HepG2 (cell line): ENCODE measurements around the gene THOP1. TPM values are rescaled to one million over a fixed set of nuclear protein-coding genes. Genes with fewer than 3 reads are reported as not detected.

Experiments
- DNMT1 ChIP-seq: sonication (generic); formaldehyde crosslinking; IDR thresholded peaks from 2 replicates; pipeline ENCODE4 v1.5.1; 2020; ENCODE audit warnings: mild to moderate bottlenecking, missing genetic modification reagents
- ERF ChIP-seq: IDR thresholded peaks from 2 replicates; pipeline ENCODE4 v1.6.1; 2018; ENCODE audit warnings: missing biosample characterization, missing genetic modification reagents
- HOXD1 ChIP-seq: sonication (generic); formaldehyde crosslinking; IDR thresholded peaks from 2 replicates; pipeline ENCODE4 v1.5.0; 2020; ENCODE audit warnings: missing genetic modification reagents
- KDM5B ChIP-seq: sonication (generic); formaldehyde crosslinking; IDR thresholded peaks from 2 replicates; pipeline ENCODE4 v1.4.0; 2020; ENCODE audit warnings: missing genetic modification reagents, mild to moderate bottlenecking, borderline replicate concordance
- KLF9 ChIP-seq: IDR thresholded peaks from 2 replicates; pipeline ENCODE4 v1.6.1; 2016; ENCODE audit warnings: low read depth
- MED8 ChIP-seq: sonication (generic); formaldehyde crosslinking; IDR thresholded peaks from 2 replicates; pipeline ENCODE4 v1.8.1; 2023; ENCODE audit warnings: mild to moderate bottlenecking, missing genetic modification reagents; ENCODE audit not compliant: insufficient replicate concordance
- MTF1 ChIP-seq: sonication (generic); formaldehyde crosslinking; IDR thresholded peaks from 2 replicates; pipeline ENCODE4 v1.5.0; 2020; ENCODE audit warnings: missing genetic modification reagents
- NCOA2 ChIP-seq: sonication (generic); formaldehyde crosslinking; IDR thresholded peaks from 2 replicates; pipeline ENCODE4 v1.8.0; 2022; ENCODE audit warnings: inconsistent platforms
- NR2C2 ChIP-seq: sonication (generic); formaldehyde crosslinking; IDR thresholded peaks from 2 replicates; pipeline ENCODE4 v1.4.0; 2020; ENCODE audit warnings: missing genetic modification reagents, mild to moderate bottlenecking, moderate library complexity, borderline replicate concordance
- RFXANK ChIP-seq: IDR thresholded peaks from 2 replicates; pipeline ENCODE4 v1.6.1; 2016
- SALL2 ChIP-seq: sonication (generic); formaldehyde crosslinking; IDR thresholded peaks from 2 replicates; pipeline ENCODE4 v1.8.1; 2023; ENCODE audit warnings: mild to moderate bottlenecking, missing genetic modification reagents, inconsistent platforms
- SNRNP70 ChIP-seq: fragments of 200-400 bp; formaldehyde crosslinking; IDR thresholded peaks from 2 replicates; pipeline ENCODE4 v1.6.1; 2017; ENCODE audit warnings: mild to moderate bottlenecking, low read depth, low read length, moderate library complexity
- SRSF1 ChIP-seq: fragments of 200-400 bp; formaldehyde crosslinking; optimal IDR thresholded peaks from 2 replicates; pipeline ENCODE3; 2017; ENCODE audit warnings: mild to moderate bottlenecking, low read depth, low read length, moderate library complexity
- TARDBP ChIP-seq: sonication (generic); formaldehyde crosslinking; IDR thresholded peaks from 2 replicates; pipeline ENCODE4 v1.8.0; 2022; ENCODE audit warnings: mild to moderate bottlenecking, missing genetic modification reagents
- ZFP36 ChIP-seq: fragments of 150-350 bp; IDR thresholded peaks from 2 replicates; pipeline ENCODE4 v1.6.1; 2018; ENCODE audit warnings: borderline replicate concordance, low read length, low read depth; ENCODE audit not compliant: partially characterized antibody
- ZFX ChIP-seq: sonication (generic); formaldehyde crosslinking; IDR thresholded peaks from 2 replicates; pipeline ENCODE4 v1.4.0; 2020; ENCODE audit warnings: mild to moderate bottlenecking, low read depth, missing genetic modification reagents, moderate library complexity
- ZNF230 ChIP-seq: sonication (generic); formaldehyde crosslinking; IDR thresholded peaks from 2 replicates; pipeline ENCODE4 v1.4.0; 2020; ENCODE audit warnings: mild to moderate bottlenecking, missing genetic modification reagents
- ZNF460 ChIP-seq: sonication (generic); formaldehyde crosslinking; IDR thresholded peaks from 2 replicates; pipeline ENCODE4 v1.5.1; 2020; ENCODE audit warnings: missing genetic modification reagents, mild to moderate bottlenecking, borderline replicate concordance
- ZNF572 ChIP-seq: sonication (generic); formaldehyde crosslinking; IDR thresholded peaks from 2 replicates; pipeline ENCODE4 v1.5.1; 2020; ENCODE audit warnings: mild to moderate bottlenecking, missing genetic modification reagents
- ZNF776 ChIP-seq: sonication (generic); formaldehyde crosslinking; IDR thresholded peaks from 2 replicates; pipeline ENCODE4 v1.4.0; 2020; ENCODE audit warnings: mild to moderate bottlenecking, missing genetic modification reagents
- polyA plus RNA-seq, 8 experiments: library from polyadenylated mRNA; depleted of rRNA in 3 of 8; stranded (reverse) in 7 of 8; unstranded in 1 of 8; fragments of >200 nt; fragmentation: Illumina TruSeq in 4 of 8; extraction: Trizol in 4 of 8; gene quantifications; 2 replicates each; pipeline versions ENCODE4 v1.2.1 to v1.2.3, GENCODE V29; 2011 to 2016; ENCODE audit warnings: low read depth in 4 of 8, missing spikeins in 1 of 8, mixed read lengths in 1 of 8; ENCODE audit not compliant: insufficient read depth in 1 of 8
- total RNA-seq, 5 experiments: library from RNA; depleted of rRNA; stranded (reverse); fragments of >200 nt; fragmentation: Illumina TruSeq; extraction: Trizol; gene quantifications; 2 replicates each; pipeline ENCODE4 v1.2.3, GENCODE V29; 2016; ENCODE audit warnings: low read depth in 1 of 5
- TF ChIP-seq, protein P1 (sequence below): sonication (generic); formaldehyde crosslinking; IDR thresholded peaks from 2 replicates; pipeline ENCODE4 v1.4.0; 2020; ENCODE audit warnings: missing genetic modification reagents, borderline replicate concordance
- TF ChIP-seq, protein P2 (sequence below): sonication (generic); formaldehyde crosslinking; IDR thresholded peaks from 2 replicates; pipeline ENCODE4 v1.8.0; 2022; ENCODE audit warnings: missing genetic modification reagents, low read depth, mild to moderate bottlenecking, borderline replicate concordance
- TF ChIP-seq, protein P3 (sequence below): sonication (generic); formaldehyde crosslinking; IDR thresholded peaks from 2 replicates; pipeline ENCODE4 v1.8.0; 2022; ENCODE audit warnings: mild to moderate bottlenecking, missing genetic modification reagents, borderline replicate concordance
- TF ChIP-seq, protein P4 (sequence below): sonication (generic); formaldehyde crosslinking; IDR thresholded peaks from 2 replicates; pipeline ENCODE4 v1.5.1; 2020; ENCODE audit warnings: mild to moderate bottlenecking, missing genetic modification reagents, borderline replicate concordance
- TF ChIP-seq, protein P5 (sequence below): sonication (generic); formaldehyde crosslinking; IDR thresholded peaks from 2 replicates; pipeline ENCODE4 v1.4.0; 2020; ENCODE audit warnings: missing genetic modification reagents

Gene THOP1
- total and polyA plus RNA-seq, 2 of the 13 experiments (the other 11 are each of a cell fraction or from before 2014, with no cell fraction given) = 74.4 to 116 TPM

DNA sequence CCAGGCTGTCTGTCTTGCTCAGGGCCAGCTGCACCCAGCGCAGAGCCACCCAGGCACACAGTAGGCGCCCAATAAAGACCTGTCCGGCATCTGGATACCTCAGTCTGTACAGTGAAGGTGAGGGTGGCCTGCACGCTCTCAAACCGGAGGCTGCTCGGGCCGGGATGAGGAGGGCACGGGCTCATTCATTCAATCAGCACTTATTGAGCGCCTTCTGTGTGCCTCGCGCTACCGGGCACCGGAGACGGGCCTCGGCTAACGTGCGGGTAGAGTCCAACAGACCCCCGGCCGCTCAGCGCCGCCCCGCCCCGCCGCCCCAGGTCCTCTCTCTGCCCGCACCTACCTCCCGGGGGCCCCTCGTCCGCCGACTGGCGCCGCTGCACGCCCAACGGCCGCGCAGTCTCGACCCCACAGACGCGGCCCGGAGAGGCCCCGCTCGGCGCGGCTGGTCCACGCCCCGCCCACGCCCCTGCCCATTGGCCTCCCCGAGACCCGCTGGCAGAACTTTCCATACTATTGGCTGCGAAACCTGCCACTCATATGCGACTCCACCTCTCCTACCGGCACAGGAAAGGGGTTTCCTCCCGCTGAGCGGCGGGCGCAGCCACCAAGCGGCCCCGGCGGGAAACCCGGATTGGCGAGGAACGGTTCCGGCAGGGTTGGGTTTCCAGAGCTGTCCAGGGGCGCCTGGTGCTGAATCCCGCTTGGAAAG is 45.5 kb upstream of the THOP1 start, which contains the start of gene SLC39A3 (continued):
- peak; percentile 74 for TF ChIP-seq SALL2 (CRISPR knock-in tag)
- peak; percentile 93 for TF ChIP-seq ZNF230 (CRISPR knock-in tag)
- TF ChIP-seq ZNF460 = peak; percentile 23; the same call in 1 of the 2 replicates
- TF ChIP-seq RFXANK (CRISPR knock-in tag) = peak; percentile 96
- TF ChIP-seq, protein P1, sequence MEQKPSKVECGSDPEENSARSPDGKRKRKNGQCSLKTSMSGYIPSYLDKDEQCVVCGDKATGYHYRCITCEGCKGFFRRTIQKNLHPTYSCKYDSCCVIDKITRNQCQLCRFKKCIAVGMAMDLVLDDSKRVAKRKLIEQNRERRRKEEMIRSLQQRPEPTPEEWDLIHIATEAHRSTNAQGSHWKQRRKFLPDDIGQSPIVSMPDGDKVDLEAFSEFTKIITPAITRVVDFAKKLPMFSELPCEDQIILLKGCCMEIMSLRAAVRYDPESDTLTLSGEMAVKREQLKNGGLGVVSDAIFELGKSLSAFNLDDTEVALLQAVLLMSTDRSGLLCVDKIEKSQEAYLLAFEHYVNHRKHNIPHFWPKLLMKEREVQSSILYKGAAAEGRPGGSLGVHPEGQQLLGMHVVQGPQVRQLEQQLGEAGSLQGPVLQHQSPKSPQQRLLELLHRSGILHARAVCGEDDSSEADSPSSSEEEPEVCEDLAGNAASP (CRISPR knock-in tag) = peak; percentile 94
- TF ChIP-seq ZFP36 = no peak
- TF ChIP-seq ERF (CRISPR knock-in tag) = peak; percentile 100
- TF ChIP-seq SRSF1 = peak; percentile 31
- TF ChIP-seq, protein P2, sequence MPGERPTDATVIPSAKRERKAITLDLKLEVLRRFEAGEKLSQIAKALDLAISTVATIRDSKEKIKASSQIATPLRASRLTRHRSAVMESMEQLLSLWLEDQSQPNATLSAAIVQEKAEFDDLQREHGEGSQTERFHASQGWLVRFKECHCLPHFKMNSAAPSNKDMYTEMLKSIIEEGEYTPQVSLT (CRISPR knock-in tag) = 0 out of 2 replicates have a peak, but pooled peaks have one; percentile 81
- peak; percentile 51; the same call in 1 of the 2 replicates for TF ChIP-seq ZNF776 (CRISPR knock-in tag)
- peak; percentile 84 for TF ChIP-seq NCOA2 (CRISPR knock-in tag)
- peak; percentile 76 for TF ChIP-seq ZFX (CRISPR knock-in tag)
- TF ChIP-seq NR2C2 (CRISPR knock-in tag) = peak; percentile 82
- TF ChIP-seq KDM5B (CRISPR knock-in tag) = peak; percentile 93
- TF ChIP-seq MTF1 (CRISPR knock-in tag) = peak; percentile 90; the same call in 1 of the 2 replicates
- peak; percentile 96 for TF ChIP-seq KLF9 (CRISPR knock-in tag)
- peak; percentile 19 for TF ChIP-seq MED8 (CRISPR knock-in tag)
- TF ChIP-seq HOXD1 (CRISPR knock-in tag) = peak; percentile 87
- TF ChIP-seq SNRNP70 = no peak
- peak; percentile 98 for TF ChIP-seq ZNF572 (CRISPR knock-in tag)
- TF ChIP-seq, protein P3, sequence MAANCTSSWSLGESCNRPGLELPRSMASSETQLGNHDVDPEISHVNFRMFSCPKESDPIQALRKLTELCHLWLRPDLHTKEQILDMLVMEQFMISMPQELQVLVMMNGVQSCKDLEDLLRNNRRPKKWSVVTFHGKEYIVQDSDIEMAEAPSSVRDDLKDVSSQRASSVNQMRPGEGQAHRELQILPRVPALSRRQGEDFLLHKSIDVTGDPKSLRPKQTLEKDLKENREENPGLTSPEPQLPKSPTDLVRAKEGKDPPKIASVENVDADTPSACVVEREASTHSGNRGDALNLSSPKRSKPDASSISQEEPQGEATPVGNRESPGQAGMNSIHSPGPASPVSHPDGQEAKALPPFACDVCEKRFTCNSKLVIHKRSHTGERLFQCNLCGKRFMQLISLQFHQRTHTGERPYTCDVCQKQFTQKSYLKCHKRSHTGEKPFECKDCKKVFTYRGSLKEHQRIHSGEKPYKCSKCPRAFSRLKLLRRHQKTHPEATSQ (CRISPR knock-in tag) = peak; percentile 97
- TF ChIP-seq, protein P4, sequence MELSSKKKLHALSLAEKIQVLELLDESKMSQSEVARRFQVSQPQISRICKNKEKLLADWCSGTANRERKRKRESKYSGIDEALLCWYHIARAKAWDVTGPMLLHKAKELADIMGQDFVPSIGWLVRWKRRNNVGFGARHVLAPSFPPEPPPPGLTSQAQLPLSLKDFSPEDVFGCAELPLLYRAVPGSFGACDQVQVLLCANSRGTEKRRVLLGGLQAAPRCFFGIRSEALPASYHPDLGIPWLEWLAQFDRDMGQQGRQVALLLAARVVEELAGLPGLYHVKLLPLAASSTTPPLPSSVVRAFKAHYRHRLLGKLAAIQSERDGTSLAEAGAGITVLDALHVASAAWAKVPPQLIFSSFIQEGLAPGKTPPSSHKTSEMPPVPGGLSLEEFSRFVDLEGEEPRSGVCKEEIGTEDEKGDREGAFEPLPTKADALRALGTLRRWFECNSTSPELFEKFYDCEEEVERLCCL (CRISPR knock-in tag) = peak; percentile 95
- peak; percentile 94 for TF ChIP-seq TARDBP
- no peak for TF ChIP-seq DNMT1 (CRISPR knock-in tag)
- TF ChIP-seq, protein P5, sequence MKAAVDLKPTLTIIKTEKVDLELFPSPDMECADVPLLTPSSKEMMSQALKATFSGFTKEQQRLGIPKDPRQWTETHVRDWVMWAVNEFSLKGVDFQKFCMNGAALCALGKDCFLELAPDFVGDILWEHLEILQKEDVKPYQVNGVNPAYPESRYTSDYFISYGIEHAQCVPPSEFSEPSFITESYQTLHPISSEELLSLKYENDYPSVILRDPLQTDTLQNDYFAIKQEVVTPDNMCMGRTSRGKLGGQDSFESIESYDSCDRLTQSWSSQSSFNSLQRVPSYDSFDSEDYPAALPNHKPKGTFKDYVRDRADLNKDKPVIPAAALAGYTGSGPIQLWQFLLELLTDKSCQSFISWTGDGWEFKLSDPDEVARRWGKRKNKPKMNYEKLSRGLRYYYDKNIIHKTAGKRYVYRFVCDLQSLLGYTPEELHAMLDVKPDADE (CRISPR knock-in tag) = peak; percentile 83; the same call in 1 of the 2 replicates
